Measurements from ENCODE around the gene STAB1.

STAB1 gene

DNA sequence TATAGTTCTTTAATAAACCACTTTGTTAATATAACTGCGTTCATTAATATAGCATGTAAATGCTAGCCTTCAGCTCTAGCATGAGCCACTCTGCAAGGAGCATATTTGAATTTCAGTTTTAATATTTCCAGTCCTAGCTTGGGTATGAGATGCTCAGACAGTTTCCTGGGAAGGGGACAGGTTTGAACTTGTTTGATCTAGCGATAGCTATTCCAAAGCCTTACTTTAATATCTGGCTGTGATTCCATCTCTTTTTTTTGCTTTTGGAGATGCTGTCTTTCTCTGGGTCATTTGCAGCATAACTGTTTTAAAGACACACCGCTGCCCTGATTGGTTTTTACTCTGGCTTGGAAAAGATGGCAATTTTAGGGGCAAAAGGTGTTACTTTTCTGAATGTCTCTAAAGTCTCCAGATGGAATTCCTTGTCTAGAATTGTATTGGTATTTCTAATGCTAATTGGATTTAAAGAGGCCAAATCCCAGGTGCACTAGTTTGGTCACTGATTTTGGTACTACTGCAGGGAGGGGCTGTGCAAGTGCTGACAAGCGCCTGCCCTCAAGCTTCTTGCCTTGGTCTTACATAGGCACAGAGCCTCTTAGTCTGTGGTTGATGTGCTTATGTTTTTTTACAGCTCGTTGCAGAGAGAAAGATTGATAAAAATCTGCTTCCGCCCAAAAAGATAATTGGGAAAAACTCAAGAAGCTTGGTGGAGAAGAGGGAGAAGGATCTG, 36.9 kb upstream of the STAB1 start:
- in situ Hi-C loops (cut with MboI; ENCODE audit: low sequenced_read_pairs): no loop called here

DNA sequence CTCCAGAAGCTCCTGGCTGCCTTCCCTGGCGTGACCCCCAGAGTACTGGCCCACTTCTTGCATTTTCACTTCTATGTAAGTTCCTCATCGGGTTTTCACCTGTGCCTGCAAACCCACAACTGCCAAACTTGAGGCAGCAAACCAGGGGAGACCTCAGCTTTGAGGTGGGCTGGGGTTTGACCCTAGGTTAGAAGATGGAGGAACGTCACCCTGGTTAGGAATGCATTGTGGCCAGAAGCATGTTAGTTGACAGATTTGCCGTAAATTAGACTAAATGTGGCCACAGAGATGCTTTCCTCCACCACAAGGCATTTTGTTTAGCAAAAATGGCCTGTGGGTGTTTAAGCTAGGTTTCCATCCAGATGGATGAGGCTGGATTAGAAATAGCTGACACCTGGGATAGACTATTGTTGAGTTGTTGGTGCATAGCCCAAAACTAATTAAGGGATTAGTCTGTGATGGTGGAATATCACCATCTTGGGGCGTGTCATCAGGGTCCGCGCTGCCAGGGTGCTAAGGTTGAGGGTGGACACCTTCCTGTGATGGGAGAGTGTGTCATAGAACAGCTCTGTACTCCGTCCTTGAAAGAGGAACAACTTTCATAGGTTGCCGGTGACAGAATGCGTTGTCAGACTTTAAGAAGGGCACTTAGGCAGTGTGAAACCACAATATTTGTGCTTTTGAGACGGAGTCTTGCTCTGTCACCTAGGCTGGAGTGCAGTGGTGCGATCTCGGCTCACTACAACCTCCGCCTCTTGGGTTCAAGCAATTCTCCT, 36.2 kb upstream of the STAB1 start:
- in situ Hi-C loops (cut with MboI; ENCODE audit: low sequenced_read_pairs): no loop called here

- in situ Hi-C loops (cut with MboI; ENCODE audit: low sequenced_read_pairs): no loop called here
These were observed 33.3 kb upstream of the STAB1 start for GRCh38 chr3:52461874-52462273.

DNA sequence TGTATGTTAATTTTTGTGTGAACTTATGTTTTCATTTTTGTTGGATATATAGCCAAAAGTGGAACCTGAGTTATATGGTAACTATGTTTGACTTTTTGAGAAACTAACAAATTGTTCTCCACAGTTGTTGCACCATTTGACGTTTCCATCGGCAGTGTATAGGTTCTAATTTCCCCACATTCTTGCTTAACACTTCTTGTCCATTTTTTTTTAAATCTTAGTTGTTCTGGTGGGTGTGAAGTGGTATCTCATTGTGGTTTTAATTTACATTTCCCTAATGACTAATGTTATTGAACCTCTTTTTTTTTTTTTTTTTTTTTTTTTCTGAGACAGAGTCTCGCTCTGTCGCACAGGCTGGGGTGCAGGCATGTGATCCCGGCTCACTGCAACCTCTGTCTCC, 31.7 kb upstream of the STAB1 start:
- in situ Hi-C loops (cut with MboI; ENCODE audit: low sequenced_read_pairs): no loop called here

DNA sequence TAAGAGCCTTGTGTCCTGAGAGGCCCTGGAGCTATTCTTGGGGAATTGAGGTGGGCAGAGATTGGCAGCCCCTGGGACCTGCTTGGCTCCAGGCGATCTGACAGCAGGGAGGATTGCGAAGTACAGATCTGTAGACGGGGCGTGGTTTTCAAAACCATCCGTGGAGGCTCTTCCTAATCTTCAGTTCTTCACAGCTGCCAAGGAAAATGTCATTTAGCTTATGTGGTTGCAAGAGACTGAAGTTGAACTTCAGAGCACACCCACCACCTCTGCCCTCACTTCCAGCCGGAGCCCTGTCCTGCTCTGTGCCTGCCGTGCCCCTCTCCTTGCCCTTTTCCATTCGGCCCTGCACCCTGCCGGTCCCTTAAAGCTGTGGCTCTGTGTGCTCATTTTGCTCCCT, 26.8 kb upstream of the STAB1 start:
- in situ Hi-C loops (cut with MboI; ENCODE audit: low sequenced_read_pairs): no loop called here

DNA sequence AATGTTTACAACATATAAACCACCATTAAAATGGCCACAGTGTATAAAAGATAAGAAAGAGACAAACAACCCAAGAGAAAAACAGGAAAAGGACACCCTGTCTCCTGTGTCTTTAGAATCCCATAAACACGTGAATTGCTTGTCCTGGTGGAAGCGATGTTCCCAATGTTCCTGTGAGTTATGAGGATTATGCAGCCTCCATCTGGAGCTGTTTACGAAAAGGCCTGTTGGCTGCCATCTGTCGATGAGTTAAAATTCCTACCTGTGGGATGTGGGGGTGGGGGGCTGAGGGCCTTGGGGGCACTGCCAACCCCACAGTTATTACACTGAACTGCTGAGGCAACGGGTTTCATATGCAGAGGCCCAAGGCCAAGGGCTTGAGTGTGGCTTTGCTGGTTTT, 26.1 kb upstream of the STAB1 start:
- in situ Hi-C loops (cut with MboI; ENCODE audit: low sequenced_read_pairs): no loop called here

DNA sequence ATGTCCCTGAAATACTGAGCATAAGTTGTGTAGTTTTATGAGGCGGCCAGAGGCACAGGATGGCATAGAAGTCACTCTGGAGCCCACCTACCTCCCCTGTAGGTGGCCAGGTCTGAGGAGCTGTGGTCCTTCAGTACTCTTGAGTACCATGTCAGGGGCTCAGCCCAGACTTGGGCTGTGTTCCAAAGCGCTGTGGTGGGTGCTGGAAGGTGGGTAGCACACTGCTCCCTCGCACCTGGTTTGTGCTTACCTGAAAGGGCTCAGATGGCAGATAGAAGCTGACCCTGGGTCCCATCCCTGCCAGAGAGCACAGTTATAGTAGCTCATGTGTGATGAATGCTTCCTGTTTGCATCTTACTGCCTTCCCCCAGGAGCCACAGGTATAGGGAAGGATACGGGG, 24.2 kb upstream of the STAB1 start:
- in situ Hi-C loops (cut with MboI; ENCODE audit: low sequenced_read_pairs): no loop called here

- in situ Hi-C loops (cut with MboI; ENCODE audit: low sequenced_read_pairs): no loop called here
These were observed 23.5 kb upstream of the STAB1 start for GRCh38 chr3:52471371-52472238.

- in situ Hi-C loops (cut with MboI; ENCODE audit: low sequenced_read_pairs): no loop called here
These were observed 22.7 kb upstream of the STAB1 start for GRCh38 chr3:52472239-52473000.

- in situ Hi-C loops (cut with MboI; ENCODE audit: low sequenced_read_pairs): no loop called here
These were observed 22.1 kb upstream of the STAB1 start for GRCh38 chr3:52473026-52473425.

GRCh38 chr3:52477076-52477795, 17.9 kb upstream of the STAB1 start:
- in situ Hi-C loops (cut with MboI; ENCODE audit: low sequenced_read_pairs): no loop called here

- in situ Hi-C loops (cut with MboI; ENCODE audit: low sequenced_read_pairs): no loop called here
These were observed 17.4 kb upstream of the STAB1 start for GRCh38 chr3:52477796-52478095.

GRCh38 chr3:52479037-52479876, 15.9 kb upstream of the STAB1 start:
- in situ Hi-C loops (cut with MboI; ENCODE audit: low sequenced_read_pairs): no loop called here

DNA sequence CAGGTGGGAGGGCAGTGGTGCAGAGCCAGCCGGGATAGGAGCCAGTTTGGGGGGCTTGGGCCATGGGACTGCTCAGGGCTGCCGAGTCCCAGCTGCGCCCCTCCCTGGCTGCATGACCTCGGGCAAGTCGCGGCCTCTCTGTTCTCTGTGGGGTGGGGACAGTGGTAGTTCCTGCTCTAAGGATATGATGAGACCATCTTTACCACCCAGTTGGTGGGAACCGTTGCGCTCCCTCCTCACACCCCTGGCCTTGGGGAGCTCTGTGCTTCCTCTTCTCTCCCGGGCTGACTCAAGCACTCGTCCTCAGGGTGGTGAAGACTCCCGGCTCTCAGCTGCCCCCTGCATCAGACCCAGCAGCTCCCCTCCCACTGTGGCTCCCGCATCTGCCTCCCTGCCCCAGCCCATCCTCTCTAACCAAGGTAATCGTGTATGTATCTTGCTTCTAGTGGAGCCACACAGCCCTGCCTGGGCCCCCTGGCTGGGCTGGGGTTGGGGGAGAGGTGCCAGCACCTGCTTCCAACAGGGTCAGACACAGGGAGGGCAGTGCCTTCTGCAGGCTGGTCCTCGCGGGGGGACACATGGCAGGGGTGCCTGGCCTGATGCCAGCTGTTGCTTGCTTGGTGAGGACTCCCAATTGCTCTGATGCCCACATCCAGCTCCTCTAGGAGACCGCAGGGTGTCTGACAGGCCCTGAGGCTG, 15.1 kb upstream of the STAB1 start:
- in situ Hi-C loops (cut with MboI; ENCODE audit: low sequenced_read_pairs): no loop called here

GRCh38 chr3:52480768-52481715, 14.1 kb upstream of the STAB1 start:
- in situ Hi-C loops (cut with MboI; ENCODE audit: low sequenced_read_pairs): no loop called here

DNA sequence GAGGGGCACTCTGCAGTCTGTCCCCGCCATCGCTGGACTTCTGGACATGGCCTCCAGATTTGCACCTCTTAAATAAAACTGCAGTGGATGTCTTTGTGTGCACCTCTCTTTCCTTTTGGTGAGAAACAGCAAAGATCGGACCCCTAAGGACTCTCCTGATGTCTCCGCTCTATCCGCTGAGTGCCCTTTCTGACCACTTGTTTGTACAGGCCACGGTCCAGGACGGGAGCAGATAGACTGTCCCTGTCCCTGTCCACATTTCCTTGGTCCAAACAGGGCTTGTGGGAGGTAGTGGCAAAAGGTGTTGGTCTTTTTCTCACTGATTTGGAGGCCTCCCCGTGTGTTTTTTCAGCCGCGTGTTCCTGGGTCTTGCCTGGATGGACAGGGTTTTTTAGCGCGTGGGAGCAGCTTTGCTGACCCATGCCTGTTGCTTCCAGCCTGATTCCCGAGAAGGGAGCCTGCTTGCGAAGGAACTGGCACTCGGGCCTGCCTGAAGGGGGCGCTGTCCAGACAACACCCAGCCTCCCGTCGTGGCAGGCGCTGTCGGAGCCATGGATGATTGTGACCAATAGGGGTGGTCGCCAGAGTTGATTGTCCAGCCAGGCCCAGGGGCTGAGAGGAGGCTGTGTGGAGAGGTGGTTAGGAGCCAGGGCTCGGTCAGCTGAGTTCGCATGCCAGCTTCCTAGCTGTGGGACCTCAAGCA, 13.2 kb upstream of the STAB1 start:
- in situ Hi-C loops (cut with MboI; ENCODE audit: low sequenced_read_pairs): no loop called here

DNA sequence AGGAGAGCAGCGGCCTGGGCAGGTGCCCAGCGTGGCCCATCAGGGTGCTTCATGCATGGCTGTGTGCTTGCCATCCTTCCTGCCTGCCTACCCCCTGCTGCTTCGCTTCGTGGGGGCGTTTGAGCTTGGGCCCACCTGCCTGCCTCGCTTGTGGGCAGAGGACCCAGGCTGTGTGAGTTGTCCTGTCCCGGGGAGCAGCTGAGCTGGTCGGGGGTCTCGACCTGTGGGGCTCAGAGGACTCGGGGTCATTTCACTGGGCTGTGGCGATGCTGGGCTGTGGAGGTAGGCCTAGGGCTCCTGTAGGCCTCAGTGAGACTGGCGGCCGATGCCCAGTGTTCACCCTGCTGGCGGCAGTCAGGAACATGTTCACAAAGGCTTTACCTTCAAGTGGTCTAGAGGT, 12.1 kb upstream of the STAB1 start:
- in situ Hi-C loops (cut with MboI; ENCODE audit: low sequenced_read_pairs): no loop called here
